Stimulated activated CD8-positive, alpha-beta memory T cell treated with anti-CD3 and anti-CD28 coated beads, Interleukin-12 subunit alpha, Interleukin-12 subunit beta, amount 100 ng/mL, for 24 hours (primary cell): ENCODE measurements around the gene PPP1R9B.

Source experiments
- DNase-seq: peaks from one replicate; pipeline ENCODE4 v3.0.0-alpha.2; 2020; ENCODE audit errors: extremely low read depth

The PPP1R9B gene

DNA sequence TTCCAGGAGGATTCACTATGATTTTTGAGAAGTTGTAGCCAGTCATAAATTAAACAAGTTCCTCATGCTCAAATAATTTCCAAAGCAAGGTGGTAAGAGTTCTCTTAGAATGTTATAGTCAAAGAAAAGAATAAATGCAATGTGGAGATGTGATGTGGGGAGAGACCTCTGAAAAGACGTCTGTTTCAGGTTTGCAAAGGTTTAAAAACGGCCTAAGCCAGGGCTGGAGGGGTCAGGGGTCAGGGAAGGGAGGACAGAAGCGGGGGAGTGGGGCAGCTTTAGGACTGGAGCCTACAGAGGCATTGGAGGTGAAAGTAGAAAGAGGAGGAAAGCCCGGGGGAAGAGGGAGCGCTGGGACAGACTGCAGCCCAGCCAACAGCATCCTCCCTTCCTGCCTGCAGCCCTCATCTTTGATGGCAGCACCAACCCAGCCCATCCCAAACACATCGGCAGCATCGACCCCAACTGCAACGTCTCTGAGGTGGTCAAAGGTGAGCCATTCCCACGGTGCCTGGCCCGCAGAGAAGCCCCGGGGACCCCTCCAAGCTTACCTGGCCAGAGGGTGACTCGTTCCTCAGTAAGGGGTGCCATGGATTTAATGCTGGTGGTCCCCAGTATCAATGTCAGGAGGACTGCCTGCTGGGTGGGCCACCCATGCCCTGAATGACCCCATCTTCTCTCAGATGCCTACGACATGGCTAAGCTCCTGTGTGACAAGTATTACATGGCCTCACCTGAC lies 43.9 kb downstream of the PPP1R9B start:
- DNase-seq = no peak

DNA sequence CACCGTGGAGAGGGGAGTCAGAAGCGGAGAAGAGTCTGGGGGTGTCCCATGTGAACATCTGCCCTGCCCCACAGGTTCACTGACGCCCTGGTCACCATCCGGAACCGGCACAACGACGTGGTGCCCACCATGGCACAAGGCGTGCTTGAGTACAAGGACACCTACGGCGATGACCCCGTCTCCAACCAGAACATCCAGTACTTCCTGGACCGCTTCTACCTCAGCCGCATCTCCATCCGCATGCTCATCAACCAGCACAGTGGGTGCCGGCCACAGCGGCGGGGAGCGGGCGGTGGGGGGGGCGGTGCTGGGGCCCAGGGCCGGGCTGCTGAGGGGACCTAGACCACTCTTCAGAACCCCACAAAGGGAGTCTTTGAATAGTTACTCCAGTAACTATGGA lies 44.7 kb downstream of the PPP1R9B start:
- DNase-seq = no peak

DNA sequence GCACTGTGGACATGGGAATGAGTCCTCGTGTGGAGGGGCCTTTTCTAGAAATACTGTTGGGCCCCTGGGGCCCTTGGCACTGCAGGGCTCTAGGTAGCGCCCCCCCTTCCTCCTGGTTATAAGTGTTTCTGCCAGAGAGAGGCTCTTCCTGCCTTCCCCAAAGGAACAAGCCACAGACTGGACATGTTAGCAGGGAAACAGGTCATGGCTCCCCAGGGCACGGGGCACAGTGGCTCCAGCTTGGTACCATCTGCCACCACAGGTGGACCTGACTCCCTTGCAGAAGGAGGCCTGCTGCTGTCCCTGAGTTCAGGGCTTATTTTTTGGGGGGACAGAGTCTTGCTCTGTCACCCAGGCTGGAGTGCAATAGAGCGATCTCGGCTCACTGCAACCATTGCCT lies 46.5 kb downstream of the PPP1R9B start:
- no peak for DNase-seq

DNA sequence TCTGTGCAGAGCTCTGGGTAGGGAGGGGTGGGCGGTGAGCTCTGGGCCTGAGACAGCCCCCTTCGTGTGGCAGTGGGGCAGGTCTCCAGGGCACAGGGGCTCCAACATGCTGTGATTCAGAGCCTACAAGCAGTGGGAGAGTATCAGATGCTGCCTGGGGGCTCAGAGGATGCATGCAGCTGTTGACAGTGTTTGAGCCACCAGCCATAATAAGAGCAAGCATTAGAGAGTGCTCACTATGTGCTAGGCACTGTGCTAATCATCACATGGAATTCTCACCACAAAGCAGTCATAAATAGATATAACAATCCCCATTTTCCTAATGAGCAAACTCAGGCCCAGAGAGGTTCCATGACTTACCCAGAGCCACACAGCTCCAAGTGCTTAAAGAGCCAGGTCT lies 47.2 kb downstream of the PPP1R9B start:
- DNase-seq = no peak

DNA sequence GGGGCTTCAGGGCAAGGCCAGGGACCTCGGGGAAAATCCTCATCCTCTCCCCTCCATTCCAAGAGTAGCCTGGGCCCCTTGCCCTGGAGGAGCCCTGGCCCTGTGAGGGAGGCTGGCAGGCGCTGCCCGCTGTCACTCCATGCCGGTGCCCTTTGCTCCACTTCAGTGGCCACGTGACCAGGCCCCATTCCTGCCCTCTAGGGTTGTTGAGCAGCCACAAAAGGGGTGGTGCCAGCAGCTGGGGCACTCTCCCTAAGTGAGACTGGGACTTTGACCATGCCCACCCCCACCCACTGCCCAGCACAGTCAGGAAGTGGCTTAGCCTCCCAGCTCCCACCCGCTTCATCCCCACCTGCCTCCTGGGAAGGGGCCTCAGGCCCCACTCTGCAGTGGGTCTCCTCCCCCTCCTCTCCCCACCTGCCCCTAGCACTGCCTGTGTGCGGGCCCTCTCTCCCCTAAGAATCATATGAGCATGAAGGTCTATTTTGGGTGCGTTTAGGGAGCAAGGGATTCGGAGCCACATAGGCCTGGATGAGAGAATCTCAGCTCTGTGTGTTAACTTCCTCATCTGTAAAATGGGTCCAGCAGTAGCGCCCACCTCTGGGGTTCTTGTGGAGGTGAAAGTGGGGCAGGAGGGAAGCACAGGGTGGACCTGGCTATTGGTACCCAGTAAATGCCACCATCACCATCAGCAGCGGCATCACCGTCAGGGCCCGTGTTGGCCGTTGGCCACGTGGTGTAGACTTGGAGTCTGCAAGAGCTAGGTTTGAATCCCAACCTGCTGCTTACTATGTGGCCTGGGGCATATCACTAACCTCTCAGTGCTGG lies 48.1 kb downstream of the PPP1R9B start:
- no peak for DNase-seq

DNA sequence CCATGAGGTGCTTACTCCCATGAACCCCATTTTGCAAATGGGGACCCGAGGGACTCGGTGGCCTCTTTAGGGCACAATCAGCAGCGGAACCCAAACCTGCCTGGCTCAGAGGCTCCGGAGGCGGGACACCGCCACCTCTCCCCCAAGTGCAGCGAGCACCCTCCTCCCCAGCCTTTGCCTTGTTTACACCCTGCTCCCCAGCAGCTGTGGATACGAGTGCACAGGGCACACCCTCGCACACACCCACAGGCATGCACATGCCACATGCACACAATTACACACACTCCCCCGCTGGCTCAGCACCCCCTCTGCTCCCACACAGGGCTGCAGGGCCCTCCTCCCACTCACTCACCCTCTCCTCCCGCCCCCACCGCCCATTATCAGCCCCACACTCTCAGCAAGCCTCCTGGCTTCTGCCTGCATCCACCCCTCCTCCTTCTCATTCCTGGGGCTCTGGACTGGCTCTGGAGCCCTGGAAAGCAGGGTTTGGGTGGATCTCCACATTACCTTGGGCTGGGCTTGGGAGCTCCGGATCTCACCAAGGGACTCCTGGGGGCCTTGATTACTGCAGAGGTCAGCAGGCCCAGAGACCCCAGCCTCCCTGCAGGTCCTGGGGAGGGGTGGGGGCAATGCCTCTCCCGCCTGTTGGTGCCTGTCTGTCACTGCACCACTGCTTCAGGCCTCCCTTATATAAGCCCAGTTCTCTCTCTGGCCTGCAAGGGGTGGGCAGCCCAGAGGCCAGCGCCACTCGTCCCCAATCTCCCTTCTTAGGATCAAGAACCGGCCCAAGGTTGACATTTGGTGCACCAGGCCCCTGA lies 48.9 kb downstream of the PPP1R9B start:
- DNase-seq = no peak

DNA sequence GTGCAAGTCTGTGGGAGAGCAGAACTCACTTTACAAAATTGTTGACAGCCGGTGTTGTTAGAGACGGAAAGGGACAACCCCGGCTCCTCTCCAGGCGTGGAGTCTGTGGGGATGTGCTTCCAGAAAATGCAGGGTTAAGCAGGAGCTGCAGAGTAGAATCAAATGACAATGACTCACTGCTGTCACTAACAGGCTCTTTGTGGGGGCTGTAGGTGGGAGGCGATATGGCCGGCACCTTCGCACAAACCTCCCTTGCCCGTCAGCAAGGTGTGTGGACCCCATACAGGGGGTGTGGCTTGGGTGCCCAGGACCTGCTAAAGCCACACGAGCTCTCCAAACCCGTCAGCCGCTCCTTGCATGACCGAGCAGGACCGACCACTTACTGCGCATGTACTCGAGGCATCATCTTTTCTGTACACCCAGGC lies 49.5 kb downstream of the PPP1R9B start:
- no peak for DNase-seq

DNA sequence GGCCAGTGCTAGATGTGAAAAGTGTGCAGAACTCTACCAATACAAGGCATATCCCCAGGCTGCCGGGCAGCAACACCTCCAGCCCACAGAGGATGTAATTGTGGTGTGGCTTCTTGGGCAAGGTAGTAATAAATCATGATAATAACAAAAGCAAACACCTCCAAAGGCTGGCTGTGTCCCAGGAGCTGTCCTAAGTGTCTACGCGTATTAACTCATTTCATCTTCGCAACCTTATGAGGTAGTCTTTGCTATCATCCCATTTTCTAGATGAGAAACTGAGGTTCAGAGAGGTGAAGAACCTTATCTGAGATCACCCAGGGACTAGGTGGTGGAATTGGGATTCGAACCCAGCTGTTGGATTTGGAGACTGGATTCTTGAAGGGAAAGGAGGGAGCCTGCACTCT lies 50.0 kb downstream of the PPP1R9B start:
- no peak for DNase-seq

DNA sequence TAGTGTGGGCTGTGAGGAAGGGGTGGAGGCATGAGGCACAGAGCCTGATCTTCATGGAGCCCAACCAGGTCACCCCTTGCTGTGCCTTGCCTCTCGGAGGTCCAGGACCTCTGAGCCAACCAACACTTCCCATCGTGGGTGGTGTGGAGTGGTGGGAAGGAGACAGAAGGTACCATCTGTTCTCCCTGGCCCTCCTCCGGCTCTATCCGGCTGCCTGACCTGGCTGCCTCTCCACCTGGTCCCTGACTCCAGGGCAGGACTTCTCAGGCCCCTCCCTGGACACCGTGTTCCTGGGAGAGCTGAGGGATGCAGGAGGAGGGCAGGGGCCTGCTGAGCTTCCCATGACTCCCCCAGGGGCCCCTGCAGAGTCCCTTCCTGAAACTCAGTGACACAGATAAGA lies 51.5 kb downstream of the PPP1R9B start:
- no peak for DNase-seq

DNA sequence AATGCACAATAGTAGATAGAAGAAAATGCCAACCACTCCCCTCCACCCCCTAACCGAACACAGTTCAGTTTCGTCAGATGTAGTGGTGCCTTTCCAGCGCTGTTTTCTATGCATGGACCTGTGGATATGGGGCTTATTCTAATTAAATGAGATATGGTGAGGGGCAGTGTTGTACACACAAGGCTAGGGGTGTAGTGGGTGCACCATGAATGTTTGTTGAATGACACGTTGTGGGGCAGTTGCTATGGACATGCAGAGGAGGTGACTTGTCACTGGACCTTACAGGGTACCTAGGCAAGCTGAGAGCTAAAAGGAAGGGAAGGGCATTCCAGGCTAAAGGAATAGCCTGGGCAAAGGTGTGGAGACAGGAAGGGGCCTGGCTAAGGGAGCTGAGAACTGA lies 51.9 kb downstream of the PPP1R9B start:
- no peak for DNase-seq

DNA sequence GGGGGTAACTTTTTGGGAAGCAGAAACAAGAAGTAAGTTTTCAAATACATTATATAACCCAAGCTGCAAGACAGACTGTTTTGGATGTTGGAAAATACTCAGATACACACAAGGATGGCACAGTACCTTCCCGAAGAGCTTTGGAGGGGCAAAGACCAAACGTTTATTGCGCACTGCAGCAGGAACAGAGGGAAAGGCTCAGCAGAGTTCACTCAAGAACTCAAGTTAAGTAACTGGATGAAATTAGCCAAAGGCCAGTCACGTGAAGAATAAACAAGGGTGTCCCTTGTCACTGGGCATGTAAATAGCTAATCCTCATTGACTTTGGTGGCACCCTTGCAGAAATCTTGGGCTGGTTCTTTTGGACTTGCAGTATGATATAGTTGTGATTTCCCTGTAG lies 52.6 kb downstream of the PPP1R9B start:
- no peak for DNase-seq

DNA sequence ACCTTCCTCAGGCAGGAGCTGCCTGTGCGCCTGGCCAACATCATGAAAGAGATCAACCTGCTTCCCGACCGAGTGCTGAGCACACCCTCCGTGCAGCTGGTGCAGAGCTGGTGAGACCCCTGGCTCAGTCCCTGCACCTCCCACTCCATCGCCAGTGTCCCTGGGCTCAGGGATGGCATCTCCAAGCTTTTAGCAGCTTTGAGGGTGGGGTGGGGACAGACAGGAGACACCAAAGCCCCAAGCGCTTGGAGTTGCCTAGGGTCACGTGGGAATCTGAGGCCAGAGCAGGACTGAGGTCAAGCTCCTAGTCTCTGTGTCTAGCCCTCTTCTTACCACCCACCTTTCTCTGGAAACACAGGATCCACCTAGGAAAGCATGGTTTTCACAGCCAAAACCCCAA lies 53.0 kb downstream of the PPP1R9B start:
- DNase-seq = no peak

DNA sequence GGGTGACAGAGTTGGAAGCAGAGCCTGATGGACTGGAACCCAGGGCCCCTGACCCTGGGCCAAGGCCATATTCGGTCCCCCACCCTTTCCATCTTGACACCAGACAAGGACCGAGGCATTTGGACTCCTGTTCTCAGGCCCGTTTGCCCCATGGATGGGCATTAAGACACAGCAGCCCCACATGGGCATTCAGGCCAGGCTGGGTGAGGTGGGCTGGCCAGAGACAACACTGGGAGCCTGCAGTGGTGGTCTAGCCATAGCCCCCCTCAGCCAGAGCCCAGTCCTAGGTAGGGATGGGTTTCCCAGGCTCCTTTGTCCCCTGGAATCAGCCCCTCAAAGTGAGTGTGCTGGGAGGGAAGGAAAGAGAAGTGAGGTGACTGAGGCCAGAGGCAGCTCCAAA lies 53.7 kb downstream of the PPP1R9B start:
- no peak for DNase-seq

DNA sequence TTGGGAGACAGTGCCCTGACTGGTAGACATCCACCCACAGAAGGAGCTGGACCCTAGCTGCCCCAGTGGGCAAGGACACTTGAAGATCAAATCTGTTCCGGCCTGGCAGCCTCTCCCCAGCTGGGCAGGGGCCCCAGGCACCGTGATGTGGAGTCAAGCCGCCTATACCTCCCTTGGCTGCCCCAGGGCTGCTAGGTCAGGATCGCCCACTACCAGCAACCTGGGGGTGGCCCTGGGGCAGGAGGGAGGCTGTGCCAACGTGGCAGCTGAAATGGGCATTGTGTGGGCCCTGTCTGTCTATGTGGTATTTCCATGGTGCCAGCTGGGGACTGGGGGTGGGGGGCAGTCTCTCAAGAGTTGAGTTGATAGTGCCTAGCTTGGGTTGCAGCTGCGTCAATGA lies 54.4 kb downstream of the PPP1R9B start:
- no peak for DNase-seq

DNA sequence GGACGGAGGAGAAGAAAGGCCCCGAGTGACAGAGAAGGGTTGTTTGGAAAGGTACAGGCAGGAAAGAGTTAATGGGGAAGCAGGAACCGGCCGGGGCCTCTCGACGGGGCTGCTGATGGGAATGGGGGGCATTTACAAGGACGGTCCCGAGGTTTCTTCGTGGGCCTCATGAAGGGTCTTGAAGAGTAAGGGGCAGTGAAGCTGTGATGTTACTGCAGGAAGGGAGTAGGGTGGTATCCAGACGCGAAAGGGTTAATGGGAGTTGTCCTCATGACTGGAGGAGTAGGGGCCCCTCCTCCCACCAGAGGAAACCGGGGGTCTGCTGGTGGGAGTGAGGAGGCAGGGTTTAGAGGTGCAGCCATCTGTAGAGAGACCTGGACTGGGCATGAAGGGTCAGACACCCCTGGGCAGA lies 54.8 kb downstream of the PPP1R9B start:
- no peak for DNase-seq

DNA sequence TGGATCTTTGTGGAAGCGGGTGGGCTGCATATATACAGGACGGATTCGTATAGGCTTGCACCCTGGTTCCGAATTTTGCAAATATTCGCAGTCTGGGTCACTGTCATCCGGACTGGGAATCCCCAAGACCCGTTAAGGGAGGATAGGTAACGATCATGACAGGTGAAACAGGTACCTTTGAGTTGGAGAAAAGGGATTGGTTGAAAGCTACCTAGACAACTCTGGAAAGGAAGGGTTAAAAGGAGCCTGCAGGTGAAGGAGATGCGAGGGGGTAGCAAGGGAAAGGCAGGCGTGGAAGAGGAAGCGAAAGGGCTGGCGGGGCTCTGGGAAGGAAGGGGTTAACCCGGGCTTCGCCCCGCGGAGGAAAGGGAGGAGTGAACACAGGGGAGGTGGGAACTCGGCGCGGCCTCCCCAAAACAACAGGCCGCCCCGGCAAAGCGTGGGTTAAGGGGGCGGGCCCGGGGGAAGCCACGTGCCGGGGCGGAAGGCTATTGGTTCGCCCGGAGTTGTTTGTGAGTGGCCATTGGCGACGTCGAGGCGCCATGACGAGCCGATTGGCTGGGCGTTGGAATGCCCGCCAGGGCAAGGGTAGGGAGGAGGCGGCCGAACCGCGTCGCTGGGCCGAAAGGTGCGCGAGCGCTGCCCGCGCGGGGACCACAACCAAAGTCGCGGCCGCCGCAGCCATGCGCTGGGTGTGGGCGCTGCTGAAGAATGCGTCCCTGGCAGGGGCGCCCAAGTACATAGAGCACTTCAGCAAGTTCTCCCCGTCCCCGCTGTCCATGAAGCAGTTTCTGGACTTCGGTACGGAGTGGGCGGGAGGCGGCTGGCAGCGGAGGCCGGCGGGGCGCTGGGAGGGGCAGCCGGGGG lies 55.5 kb downstream of the PPP1R9B start, which contains the start of gene PDK2:
Gene PDK2 (plus strand): TSS at position 599 of the 867 bp plus-strand sequence. CDS start 85 bp downstream, at position 684.
- peak; percentile 90 for DNase-seq

DNA sequence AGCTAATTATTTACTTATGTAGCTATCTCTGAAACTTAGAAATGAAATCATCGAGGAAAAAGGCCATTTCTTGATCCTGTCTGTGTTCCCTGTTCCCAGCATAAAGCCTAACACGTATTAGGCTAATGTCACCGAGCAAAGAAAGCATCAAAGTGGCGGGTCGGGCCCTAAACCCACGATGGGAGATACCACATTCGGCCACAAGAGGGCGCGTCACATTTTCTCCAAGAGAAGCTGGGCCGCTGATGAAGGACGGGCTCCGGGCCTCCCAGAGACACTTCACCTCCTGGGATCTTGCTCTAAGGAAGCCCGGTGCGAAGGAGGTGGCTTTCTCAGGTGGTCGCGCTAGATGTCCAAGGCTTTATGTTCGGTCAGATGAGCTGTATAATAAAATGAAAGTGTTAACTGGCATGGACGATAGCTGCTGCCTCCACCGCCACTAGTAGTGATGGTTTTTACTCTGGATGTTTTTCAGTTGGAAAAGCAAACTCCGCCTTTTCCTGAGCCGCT lies 56.2 kb downstream of the PPP1R9B start:
- peak; percentile 73 for DNase-seq

DNA sequence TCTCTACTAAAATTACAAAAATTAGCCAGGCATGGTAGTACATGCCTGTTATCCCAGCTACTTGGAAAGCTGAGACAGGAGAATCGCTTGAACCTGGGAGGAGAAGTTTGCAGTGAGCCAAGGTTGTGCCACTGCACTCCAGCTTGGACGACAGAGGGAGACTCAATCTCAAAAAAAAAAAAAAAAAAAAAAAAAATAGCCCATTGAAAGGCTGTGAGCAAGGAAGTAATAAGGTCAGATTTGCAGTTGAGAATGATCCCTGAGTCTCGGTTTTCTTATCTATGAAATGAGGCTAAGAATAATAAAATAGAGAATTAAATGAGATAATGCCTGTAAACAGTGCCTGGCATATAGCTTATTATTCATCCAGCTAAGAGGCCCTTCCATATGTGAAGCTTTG lies 56.7 kb downstream of the PPP1R9B start:
- DNase-seq = no peak

DNA sequence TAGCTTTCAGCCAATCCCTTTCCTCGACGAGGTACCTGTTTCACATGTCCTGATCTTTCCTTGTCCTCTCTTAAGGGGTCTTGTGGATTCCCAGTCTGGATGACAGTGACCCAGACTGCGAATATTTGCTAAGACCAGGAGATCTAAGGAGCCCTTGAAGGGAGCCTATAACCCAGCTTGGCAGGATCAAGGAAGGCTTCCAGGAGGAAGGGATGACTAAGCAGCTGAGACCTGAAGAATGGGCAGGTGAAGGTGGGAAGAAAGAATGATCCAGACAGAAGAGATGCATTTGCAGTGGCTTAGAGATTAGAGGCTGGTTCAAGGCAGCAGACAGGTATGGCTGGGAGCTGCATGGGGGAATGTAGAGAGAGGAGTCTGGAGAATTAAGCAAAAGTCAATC lies 57.2 kb downstream of the PPP1R9B start:
- DNase-seq = no peak

DNA sequence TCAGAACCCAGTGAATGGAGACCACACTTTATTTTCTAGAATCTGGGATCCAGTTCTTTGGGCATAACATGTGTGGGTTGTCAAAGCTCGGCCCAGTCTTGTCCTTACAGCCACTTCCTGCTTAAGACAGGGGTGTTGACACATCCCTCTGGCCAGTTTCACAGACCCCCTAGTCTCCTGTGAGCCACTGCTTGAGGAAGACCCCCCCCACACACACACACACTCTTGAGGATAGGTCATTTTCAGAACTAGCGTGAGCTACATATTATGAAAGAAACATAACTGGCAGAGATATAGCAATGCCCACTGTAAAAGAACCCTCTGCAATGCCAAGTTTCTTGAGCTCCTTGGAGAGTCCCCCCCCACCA lies 58.6 kb downstream of the PPP1R9B start:
- no peak for DNase-seq
